PC-3 (cell line): Measurements from ENCODE around the gene AFF2. TPM values are rescaled to one million over a fixed set of nuclear protein-coding genes. Genes with fewer than 3 reads are reported as not detected.

Experiments used
- ATAC-seq: fragments of 200-7000 bp; cut with Tn5 transposase; 2 replicates; pipeline ENCODE4 v1.9.1; 2020; ENCODE audit warnings: mild to moderate bottlenecking, moderate library complexity
- BruUV-seq: library from RNA; stranded (reverse); fragments of 400-500 nt; replicated peaks from 2 replicates; lab custom pipeline; 2021; lab: Mats Ljungman, UMichigan
- CTCF ChIA-PET: fragments of 300-600 bp; sonication (Branson Sonifier 250); formaldehyde crosslinking; loops from one replicate; lab custom pipeline; 2022; ENCODE audit warnings: antibody characterized with exemption; lab: Charles Lee
- POLR2A ChIA-PET: fragments of 300-600 bp; sonication (Branson Sonifier 250); formaldehyde crosslinking; loops from one replicate; lab custom pipeline; 2022; ENCODE audit warnings: antibody characterized with exemption; ENCODE audit not compliant: unreplicated experiment; lab: Charles Lee
- DNase-seq: peaks from one replicate; pipeline ENCODE4 v3.0.0-alpha.2; 2015
- H2AFZ ChIP-seq: fragments of 300-600 bp; sonication (generic); 2 replicates; pipeline ENCODE4 v1.6.0; 2016; ENCODE audit warnings: antibody characterized with exemption, low read length
- H3F3A ChIP-seq: fragments of 300-600 bp; sonication (generic); one replicate; pipeline ENCODE4 v1.6.0; 2017; ENCODE audit warnings: antibody characterized with exemption, low read length, control low read depth, mild to moderate bottlenecking; ENCODE audit not compliant: unreplicated experiment
- H3K27ac ChIP-seq: fragments of 300-600 bp; sonication (generic); 2 replicates; pipeline ENCODE4 v1.5.1; 2016; ENCODE audit warnings: mild to moderate bottlenecking, low read length
- H3K27me3 ChIP-seq: fragments of 300-600 bp; sonication (generic); 2 replicates; pipeline ENCODE4 v1.6.1; 2016; ENCODE audit warnings: low read length, mixed read lengths
- H3K36me3 ChIP-seq: fragments of 300-600 bp; sonication (generic); 2 replicates; pipeline ENCODE4 v1.6.1; 2016; ENCODE audit warnings: low read depth, mixed run types, low read length, mixed read lengths
- H3K4me1 ChIP-seq: fragments of 300-600 bp; sonication (generic); 2 replicates; pipeline ENCODE4 v1.5.1; 2016; ENCODE audit warnings: low read length; ENCODE audit not compliant: insufficient read depth
- H3K4me2 ChIP-seq: fragments of 300-600 bp; sonication (generic); 2 replicates; pipeline ENCODE4 v1.6.0; 2016; ENCODE audit warnings: low read length
- H3K4me3 ChIP-seq: fragments of 300-600 bp; sonication (generic); 2 replicates; pipeline ENCODE4 v1.5.1; 2016; ENCODE audit warnings: mild to moderate bottlenecking, low read length, mixed read lengths
- H3K79me2 ChIP-seq: fragments of 300-600 bp; sonication (generic); 2 replicates; pipeline ENCODE4 v1.6.1; 2017; ENCODE audit warnings: low read length, mixed read lengths
- H3K9ac ChIP-seq: fragments of 300-600 bp; sonication (generic); 2 replicates; pipeline ENCODE4 v1.6.0; 2016; ENCODE audit warnings: mild to moderate bottlenecking, low read length
- H3K9me2 ChIP-seq: fragments of 300-600 bp; sonication (generic); replicated peaks from 2 replicates; pipeline ENCODE4 v1.6.1; 2016; ENCODE audit warnings: mixed run types, low read length, mixed read lengths
- H3K9me3 ChIP-seq: fragments of 300-600 bp; sonication (generic); 2 replicates; pipeline ENCODE4 v1.6.1; 2016; ENCODE audit warnings: low read length, mixed read lengths
- H4K20me1 ChIP-seq: fragments of 300-600 bp; sonication (generic); 2 replicates; pipeline ENCODE4 v1.6.1; 2016; ENCODE audit warnings: low read length, mixed read lengths
- EZH2 ChIP-seq: fragments of 300-600 bp; sonication (generic); IDR thresholded peaks from one replicate; pipeline ENCODE4 v1.6.1; 2017; ENCODE audit warnings: antibody characterized with exemption, mild to moderate bottlenecking, low read length; ENCODE audit not compliant: unreplicated experiment
- EZH2phosphoT487 ChIP-seq: fragments of 300-600 bp; sonication (generic); IDR thresholded peaks from 2 replicates; pipeline ENCODE4 v1.6.1; 2018; ENCODE audit warnings: mild to moderate bottlenecking, antibody characterized with exemption, low read length, borderline replicate concordance
- intact Hi-C: fragments of 100-400 bp; cut with micrococcal nuclease; formaldehyde crosslinking; loops from 2 replicates; pipeline ENCODE4 v1.9.0; 2023
- total RNA-seq: library from RNA; depleted of rRNA; stranded (reverse); fragments of >200 nt; gene quantifications from 2 replicates; pipeline ENCODE4 v1.2.3, GENCODE V29; 2014
- TF ChIP-seq, protein P1 (sequence below): fragments of 300-600 bp; sonication (generic); conservative IDR thresholded peaks from 2 replicates; pipeline ENCODE4 v1.5.1; 2017; ENCODE audit warnings: antibody characterized with exemption, low read depth, mild to moderate bottlenecking, low read length

AFF2 gene
- total RNA-seq, 1 experiment from 2014 or later, result not detected

DNA sequence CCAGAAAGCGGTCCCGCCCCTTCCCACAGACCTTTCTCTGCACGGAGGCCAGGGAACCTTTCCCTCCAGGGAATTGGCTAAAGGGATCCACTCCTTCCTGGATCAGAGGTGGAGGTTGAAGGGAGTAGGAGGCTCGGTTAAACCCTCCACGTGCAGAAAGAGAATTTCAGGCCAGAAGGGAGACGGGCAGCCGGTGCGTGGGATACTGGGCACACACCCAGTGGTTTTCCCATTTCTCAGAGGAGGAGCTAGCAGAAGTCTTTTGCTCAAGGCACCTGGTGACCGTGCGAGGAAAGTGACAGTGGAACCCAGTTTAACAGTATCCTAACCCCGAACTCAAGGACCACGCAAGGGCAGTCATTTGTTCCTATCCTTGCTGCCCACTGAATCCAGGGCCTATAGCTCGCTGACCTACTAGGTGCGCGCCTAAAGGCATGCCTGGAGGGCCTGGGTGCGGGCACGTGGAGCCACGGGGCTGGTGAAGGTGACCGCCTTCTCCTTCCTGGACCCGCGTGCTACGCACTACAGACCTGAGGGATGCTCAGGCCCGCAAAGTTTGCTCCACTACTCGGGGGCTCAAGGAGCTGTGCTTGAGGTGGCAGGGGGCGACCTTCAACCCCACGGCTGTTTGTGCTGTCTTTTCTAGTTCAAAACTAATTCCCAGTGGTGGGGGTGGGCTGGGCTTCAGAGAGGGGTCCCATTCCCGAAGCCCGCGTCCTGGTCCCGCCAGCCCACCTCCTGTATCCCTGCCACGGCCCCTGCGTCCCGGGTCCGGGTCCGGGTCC lies 587 bp upstream of the AFF2 start:
- no peaks in the 10 kb centered on the region for H3K4me1 ChIP-seq
- no TSS peak for BruUV-seq
- H2AFZ ChIP-seq, result no peak overlapping the region
- intact Hi-C loops, result no loop called here
- peaks cover 14% of the 10 kb centered on the region; the same call in 1 of the 2 replicates for H3K27me3 ChIP-seq
- CTCF ChIA-PET, result no interaction called here
- H3K9me2 ChIP-seq, result no peaks in the 10 kb centered on the region
- no peaks in the 10 kb centered on the region for H3F3A ChIP-seq
- H3K4me3 ChIP-seq, result no peak overlapping the region
- H3K79me2 ChIP-seq, result no peaks in the 10 kb centered on the region
- no peaks in the 10 kb centered on the region for H4K20me1 ChIP-seq
- H3K9me3 ChIP-seq, result no peaks in the 10 kb centered on the region
- no peak for DNase-seq
- no peaks in the 10 kb centered on the region for H3K36me3 ChIP-seq
- POLR2A ChIA-PET, result no interaction called here
- no peak overlapping the region for H3K9ac ChIP-seq
- no peak overlapping the region for H3K27ac ChIP-seq
- H3K4me2 ChIP-seq, result no peak overlapping the region
- no peak for TF ChIP-seq EZH2
- TF ChIP-seq, protein P1, sequence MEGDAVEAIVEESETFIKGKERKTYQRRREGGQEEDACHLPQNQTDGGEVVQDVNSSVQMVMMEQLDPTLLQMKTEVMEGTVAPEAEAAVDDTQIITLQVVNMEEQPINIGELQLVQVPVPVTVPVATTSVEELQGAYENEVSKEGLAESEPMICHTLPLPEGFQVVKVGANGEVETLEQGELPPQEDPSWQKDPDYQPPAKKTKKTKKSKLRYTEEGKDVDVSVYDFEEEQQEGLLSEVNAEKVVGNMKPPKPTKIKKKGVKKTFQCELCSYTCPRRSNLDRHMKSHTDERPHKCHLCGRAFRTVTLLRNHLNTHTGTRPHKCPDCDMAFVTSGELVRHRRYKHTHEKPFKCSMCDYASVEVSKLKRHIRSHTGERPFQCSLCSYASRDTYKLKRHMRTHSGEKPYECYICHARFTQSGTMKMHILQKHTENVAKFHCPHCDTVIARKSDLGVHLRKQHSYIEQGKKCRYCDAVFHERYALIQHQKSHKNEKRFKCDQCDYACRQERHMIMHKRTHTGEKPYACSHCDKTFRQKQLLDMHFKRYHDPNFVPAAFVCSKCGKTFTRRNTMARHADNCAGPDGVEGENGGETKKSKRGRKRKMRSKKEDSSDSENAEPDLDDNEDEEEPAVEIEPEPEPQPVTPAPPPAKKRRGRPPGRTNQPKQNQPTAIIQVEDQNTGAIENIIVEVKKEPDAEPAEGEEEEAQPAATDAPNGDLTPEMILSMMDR, result no peak
- TF ChIP-seq EZH2phosphoT487, result no peak
- ATAC-seq, result no peak

DNA sequence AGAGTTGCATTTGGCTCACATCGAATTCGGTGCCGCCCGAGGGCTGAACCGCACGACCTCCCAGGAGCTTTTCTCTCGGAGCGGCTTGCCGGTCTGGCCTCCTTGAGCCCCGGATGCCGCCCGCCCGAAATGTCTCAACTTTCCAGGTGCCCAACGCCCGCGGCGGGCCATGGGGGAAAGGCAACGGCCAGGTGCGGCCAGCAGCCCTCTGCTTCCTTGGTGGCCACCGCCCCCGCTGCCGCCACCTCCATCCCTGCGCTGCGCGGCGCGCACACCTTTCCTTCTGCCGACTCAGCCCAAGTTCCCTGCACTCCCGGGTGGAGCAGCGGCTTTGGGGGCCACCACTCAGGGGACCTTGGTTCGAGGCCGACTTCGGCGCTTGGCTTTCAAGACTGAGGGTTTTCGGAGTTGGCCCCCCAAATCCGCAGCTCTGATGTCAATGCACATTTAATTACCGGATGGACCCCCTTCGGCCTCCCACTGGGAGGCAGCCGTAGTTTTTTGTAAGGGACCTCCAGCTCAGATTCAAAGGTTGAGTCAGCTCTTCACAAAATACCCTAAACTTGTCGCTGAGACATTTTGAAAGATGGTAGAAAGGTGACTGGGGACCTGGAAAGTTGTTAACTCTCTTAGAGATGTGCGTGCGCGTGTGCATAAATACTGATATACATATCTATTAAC lies 1.1 kb downstream of the AFF2 start:
- H3K36me3 ChIP-seq, result no peaks in the 10 kb centered on the region
- no peaks in the 10 kb centered on the region for H3K4me1 ChIP-seq
- no peak overlapping the region for H3K27ac ChIP-seq
- H3K9ac ChIP-seq, result no peak overlapping the region
- DNase-seq (no peak), ATAC-seq (no peak)
- peaks cover 14% of the 10 kb centered on the region; the same call in 1 of the 2 replicates for H3K27me3 ChIP-seq
- no peak overlapping the region for H3K4me3 ChIP-seq
- POLR2A ChIA-PET, result no interaction called here
- H3K79me2 ChIP-seq, result no peaks in the 10 kb centered on the region
- H3K9me2 ChIP-seq, result no peaks in the 10 kb centered on the region
- no peaks in the 10 kb centered on the region for H4K20me1 ChIP-seq
- BruUV-seq, result no TSS peak
- TF ChIP-seq EZH2phosphoT487 (no peak), EZH2 (no peak)
- TF ChIP-seq, protein P1, result no peak
- H3F3A ChIP-seq, result no peaks in the 10 kb centered on the region
- no peaks in the 10 kb centered on the region for H3K9me3 ChIP-seq
- peak overlapping the region; percentile 81; the same call in 1 of the 2 replicates for H3K4me2 ChIP-seq
- no peak overlapping the region for H2AFZ ChIP-seq
- intact Hi-C loops, result no loop called here
- CTCF ChIA-PET, result no interaction called here
